Breast epithelium (tissue), 4 donors: ENCODE data around the gene NXN. TPM values are rescaled to one million over a fixed set of nuclear protein-coding genes. Genes with fewer than 3 reads are reported as not detected.
"Not testable (repeated sequence)": the region's sequence is repeated elsewhere in the genome, so short reads cannot be mapped to it uniquely, and the experiment has no call there.

Experiments used
- DNase-seq, 2 donors: peaks; one replicate each; pipeline ENCODE4 v3.0.0-alpha.2; 2019; ENCODE audit warnings: low spot score in 2 of 2
- H3K27ac ChIP-seq, 2 donors: fragments of 200-600 bp; sonication (generic) in 1 of 2; one replicate each; pipeline ENCODE4 v1.5.1; 2016 to 2019; ENCODE audit warnings: mild to moderate bottlenecking in 1 of 2
- H3K27me3 ChIP-seq, 2 donors: fragments of 200-600 bp; sonication (generic) in 1 of 2; one replicate each; pipeline versions ENCODE4 v1.5.1 to v1.6.0; 2017 to 2019; ENCODE audit warnings: control low read depth in 1 of 2, mild to moderate bottlenecking in 1 of 2
- H3K36me3 ChIP-seq: fragments of 200-600 bp; one replicate; pipeline ENCODE4 v1.5.1; 2019
- H3K4me1 ChIP-seq, 2 donors: fragments of 200-600 bp; sonication (generic); one replicate each; pipeline ENCODE4 v1.5.1; 2016 to 2019; ENCODE audit warnings: control low read depth in 1 of 2
- H3K4me3 ChIP-seq, 3 donors: fragments of 200-600 bp; sonication (generic); 1 replicate in 2 of 3; 2 replicates in 1 of 3; pipeline ENCODE4 v1.5.1; 2016 to 2019; ENCODE audit warnings: mild to moderate bottlenecking in 3 of 3, moderate library complexity in 2 of 3
- H3K9me3 ChIP-seq, 2 donors: fragments of 200-600 bp; sonication (generic) in 1 of 2; one replicate each; pipeline ENCODE4 v1.5.1; 2016 to 2019; ENCODE audit warnings: control low read depth in 1 of 2
- CTCF ChIP-seq, 3 donors: fragments of 450-650 bp; IDR thresholded peaks; one replicate each; pipeline ENCODE4 v1.5.1; 2016 to 2017; ENCODE audit warnings: antibody characterized with exemption in 3 of 3, mild to moderate bottlenecking in 3 of 3, moderate library complexity in 3 of 3
- POLR2A ChIP-seq: fragments of 450-650 bp; IDR thresholded peaks from one replicate; pipeline ENCODE4 v1.6.1; 2016; ENCODE audit warnings: antibody characterized with exemption, mild to moderate bottlenecking, moderate library complexity
- POLR2AphosphoS5 ChIP-seq, 3 donors: sonication (generic); formaldehyde crosslinking; IDR thresholded peaks; one replicate each; pipeline ENCODE4 v1.6.1; 2017; ENCODE audit warnings: antibody characterized with exemption in 3 of 3
- intact Hi-C: fragments of 100-400 bp; cut with DNase I; formaldehyde crosslinking; loops from one replicate; pipeline ENCODE4 v1.15.1; 2023; ENCODE audit warnings: low total_unique reads
- total RNA-seq, 3 donors: library from RNA; depleted of rRNA; stranded (reverse); fragments of >200 nt; gene quantifications; one replicate each; pipeline ENCODE4 v1.1.0, GENCODE V29; 2016

Gene NXN
- total RNA-seq, 3 donors from 2014 or later, result 9.3 to 14.3 (median 12.8) TPM

GRCh38 chr17:773467-774312 is 205.9 kb downstream of the NXN start:
- no peak for DNase-seq
- Histone ChIP-seq H3K36me3 (peaks cover 3% of the 10 kb centered on the region), H3K4me1 (no peaks in the 10 kb centered on the region), H3K27ac (no peak overlapping the region), H3K9me3 (no peaks in the 10 kb centered on the region), H3K4me3 (no peak overlapping the region), H3K27me3 (no peaks in the 10 kb centered on the region)
- TF ChIP-seq CTCF (IDR thresholded peaks at IDR 0.05), result no peak
- no peak for TF ChIP-seq POLR2A
- TF ChIP-seq POLR2AphosphoS5 (IDR thresholded peaks at IDR 0.05), result no peak
- intact Hi-C loops, result no loop called here

- Histone ChIP-seq H3K27me3 (no peaks in the 10 kb centered on the region), H3K9me3 (no peaks in the 10 kb centered on the region), H3K4me3 (no peak overlapping the region), H3K4me1 (no peaks in the 10 kb centered on the region), H3K36me3 (peaks cover 3% of the 10 kb centered on the region), H3K27ac (no peak overlapping the region)
- no peak for DNase-seq
- TF ChIP-seq POLR2AphosphoS5 (IDR thresholded peaks at IDR 0.05), result no peak
- no peak for TF ChIP-seq POLR2A
- TF ChIP-seq CTCF (IDR thresholded peaks at IDR 0.05), result no peak
- intact Hi-C loops, result no loop called here
Measured at GRCh38 chr17:773016-773415, 206.6 kb downstream of the NXN start.

GRCh38 chr17:767076-767475 is 212.5 kb downstream of the NXN start:
- TF ChIP-seq CTCF (IDR thresholded peaks at IDR 0.05), result no peak
- Histone ChIP-seq H3K27ac (no peak overlapping the region), H3K4me3 (no peak overlapping the region), H3K9me3 (no peaks in the 10 kb centered on the region), H3K36me3 (peaks cover 3% of the 10 kb centered on the region), H3K4me1 (no peaks in the 10 kb centered on the region), H3K27me3 (no peaks in the 10 kb centered on the region)
- no peak for DNase-seq
- intact Hi-C loops, result no loop called here

GRCh38 chr17:760371-760770 is 219.2 kb downstream of the NXN start:
- no peaks in the 10 kb centered on the region for H3K9me3 ChIP-seq
- peaks cover 6% of the 10 kb centered on the region for H3K36me3 ChIP-seq
- no peaks in the 10 kb centered on the region for H3K4me1 ChIP-seq
- no peaks in the 10 kb centered on the region for H3K27me3 ChIP-seq
- DNase-seq, result no peak
- no peak for TF ChIP-seq CTCF (IDR thresholded peaks at IDR 0.05)
- no peak for TF ChIP-seq POLR2AphosphoS5 (IDR thresholded peaks at IDR 0.05)
- TF ChIP-seq POLR2A, result no peak
- intact Hi-C loops, result no loop called here
- no peak overlapping the region for H3K4me3 ChIP-seq
- H3K27ac ChIP-seq, result no peak overlapping the region

GRCh38 chr17:759964-760363 is 219.6 kb downstream of the NXN start:
- Histone ChIP-seq H3K9me3 (no peaks in the 10 kb centered on the region), H3K27me3 (no peaks in the 10 kb centered on the region), H3K4me3 (no peak overlapping the region), H3K4me1 (no peaks in the 10 kb centered on the region), H3K36me3 (peaks cover 6% of the 10 kb centered on the region), H3K27ac (no peak overlapping the region)
- TF ChIP-seq POLR2AphosphoS5 (IDR thresholded peaks at IDR 0.05) (no peak), POLR2A (no peak), CTCF (IDR thresholded peaks at IDR 0.05) (no peak)
- no peak for DNase-seq
- intact Hi-C loops, result no loop called here

- H3K4me3 ChIP-seq, DNase-seq: not testable (repeated sequence)
Measured at GRCh38 chr17:756010-756567, 223.5 kb downstream of the NXN start.

GRCh38 chr17:755319-755961 is 224.1 kb downstream of the NXN start:
- H3K9me3 ChIP-seq, H3K4me3 ChIP-seq, H3K4me1 ChIP-seq, DNase-seq, intact Hi-C loops, H3K27me3 ChIP-seq, H3K36me3 ChIP-seq, H3K27ac ChIP-seq: not testable (repeated sequence)

More at GRCh38 chr17:756010-756567, 223.5 kb downstream of the NXN start:
- H3K27me3 ChIP-seq, intact Hi-C loops, H3K4me1 ChIP-seq, H3K9me3 ChIP-seq, H3K36me3 ChIP-seq, H3K27ac ChIP-seq: not testable (repeated sequence)
